ENCODE data around the gene BATF. TPM values are rescaled to one million over a fixed set of nuclear protein-coding genes. Genes with fewer than 3 reads are reported as not detected.

The BATF gene
- total RNA-seq, 2 experiments from 2014 or later = 0.98 to 1.5 TPM

- no TSS peak for BruUV-seq (replicated peaks)
Measured at GRCh38 chr14:75477881-75478280, 44.4 kb upstream of the BATF start.

GRCh38 chr14:75479770-75480600 lies 42.3 kb upstream of the BATF start:
- intact Hi-C loops (cut with micrococcal nuclease; ENCODE audit: unreplicated experiment) = loop anchor here (2.0 kb wide), 1 partner anchor 39 kb away; no protein-coding TSS in a partner anchor
- no peak for TF ChIP-seq CTCF (conservative IDR thresholded peaks at IDR 0.05; ENCODE audit: low read length)
- no peak for TF ChIP-seq EZH2phosphoT487 (IDR thresholded peaks at IDR 0.05; ENCODE audit: borderline replicate concordance, low read depth, low read length)
- Histone ChIP-seq H3K4me1 (ENCODE audit: insufficient read depth, low read length, poor library complexity, severe bottlenecking) (peaks cover 63% of the 10 kb centered on the region), H3K9me3 (ENCODE audit: low read length) (0 out of 2 replicates have a peak, but pooled peaks cover under 1% of the 10 kb centered on the region), H3K9me2 (ENCODE audit: insufficient read depth, low read length) (no peaks in the 10 kb centered on the region), H3K4me3 (ENCODE audit: low read depth, low read length, poor library complexity, severe bottlenecking) (peak overlapping the region; percentile 28), H3K36me3 (ENCODE audit: insufficient read depth, low read length) (peaks cover 13% of the 10 kb centered on the region), H2AFZ (ENCODE audit: low read length) (no peak overlapping the region), H3K79me2 (ENCODE audit: insufficient read depth, low read depth, low read length) (no peaks in the 10 kb centered on the region), H3K4me2 (ENCODE audit: low read length) (peak overlapping the region; percentile 67), H4K20me1 (ENCODE audit: insufficient read depth, low read length) (no peaks in the 10 kb centered on the region), H3K27ac (ENCODE audit: low read depth, low read length, poor library complexity, severe bottlenecking) (peak overlapping the region; percentile 81)
- DNase-seq (ENCODE audit: low spot score) = peak; percentile 87
- ChIA-PET CTCF (ENCODE audit: unreplicated experiment) (interaction anchor here (1.0 to 1.7 kb wide), 3 partner anchors 26 to 171 kb away, joined by 3 to 4 read pairs (median 4); no protein-coding TSS in a partner anchor), POLR2A (interaction anchor here (0.7 to 1.5 kb wide), 6 partner anchors 9 to 47 kb away, joined by 3 to 6 read pairs (median 4); no protein-coding TSS in a partner anchor)
- no TSS peak for BruUV-seq (replicated peaks)

More at GRCh38 chr14:75477881-75478280, 44.4 kb upstream of the BATF start:
- Histone ChIP-seq H3K36me3 (ENCODE audit: insufficient read depth, low read length) (peaks cover 26% of the 10 kb centered on the region), H4K20me1 (ENCODE audit: insufficient read depth, low read length) (no peaks in the 10 kb centered on the region), H3K9me2 (ENCODE audit: insufficient read depth, low read length) (no peaks in the 10 kb centered on the region), H3K79me2 (ENCODE audit: insufficient read depth, low read depth, low read length) (no peaks in the 10 kb centered on the region), H3K27ac (ENCODE audit: low read depth, low read length, poor library complexity, severe bottlenecking) (peak overlapping the region; percentile 40), H3K9me3 (ENCODE audit: low read length) (no peaks in the 10 kb centered on the region), H3K4me3 (ENCODE audit: low read depth, low read length, poor library complexity, severe bottlenecking) (no peak overlapping the region), H3K4me2 (ENCODE audit: low read length) (no peak overlapping the region), H2AFZ (ENCODE audit: low read length) (no peak overlapping the region), H3K4me1 (ENCODE audit: insufficient read depth, low read length, poor library complexity, severe bottlenecking) (peaks cover 73% of the 10 kb centered on the region)
- intact Hi-C loops (cut with micrococcal nuclease; ENCODE audit: unreplicated experiment) = no loop called here
- ChIA-PET POLR2A (interaction anchor here (1.2 to 2.9 kb wide), 2 partner anchors 37 to 52 kb away, joined by 3 to 11 read pairs; no protein-coding TSS in a partner anchor), CTCF (ENCODE audit: unreplicated experiment) (no interaction called here)
- no peak for DNase-seq (ENCODE audit: low spot score)
- TF ChIP-seq EZH2phosphoT487 (IDR thresholded peaks at IDR 0.05; ENCODE audit: borderline replicate concordance, low read depth, low read length) (no peak), CTCF (conservative IDR thresholded peaks at IDR 0.05; ENCODE audit: low read length) (no peak)
